H1 (cell line): Measurements from ENCODE around the gene RENBP. TPM values are rescaled to one million over a fixed set of nuclear protein-coding genes. Genes with fewer than 3 reads are reported as not detected.
A peak's percentile ranks its signal among the peaks of the same experiment; 100 is the strongest.

Experiments
- CBX5 ChIP-seq: fragments of 300-800, 300-1000 bp; sonication (generic); IDR thresholded peaks from 2 replicates; pipeline ENCODE4 v1.7.1; 2016; ENCODE audit warnings: antibody characterized with exemption, low read length, low read depth
- CEBPB ChIP-seq: IDR thresholded peaks from 2 replicates; pipeline ENCODE4 v1.6.1; 2012; ENCODE audit warnings: low read depth, low read length
- CHD1 ChIP-seq: IDR thresholded peaks from 2 replicates; pipeline ENCODE4 v1.6.1; 2012; ENCODE audit warnings: low read depth, low read length, improper control_type of control experiment
- CTBP2 ChIP-seq: IDR thresholded peaks from 2 replicates; pipeline ENCODE4 v1.7.0; 2011; ENCODE audit warnings: borderline replicate concordance, mild to moderate bottlenecking, moderate library complexity, mixed read lengths, low read length; ENCODE audit not compliant: insufficient read depth, insufficient read length
- CTCF ChIP-seq, 3 experiments: IDR thresholded peaks; 1 replicate in 2 of 3; 2 replicates in 1 of 3; pipeline versions ENCODE4 v1.5.1 to v1.6.1; 2011; ENCODE audit warnings: low read length in 3 of 3, mild to moderate bottlenecking in 3 of 3, inconsistent platforms in 2 of 3, low read depth in 1 of 3, moderate library complexity in 1 of 3; ENCODE audit not compliant: insufficient read depth in 1 of 3; ENCODE audit errors: control extremely low read depth in 1 of 3
- EZH2 ChIP-seq: fragments of 200-600 bp; sonication (generic); IDR thresholded peaks from 2 replicates; pipeline ENCODE4 v1.7.1; 2012; ENCODE audit warnings: low read depth, mild to moderate bottlenecking, moderate library complexity, low read length, inconsistent platforms; ENCODE audit not compliant: severe bottlenecking
- HDAC2 ChIP-seq, 2 experiments: fragments of 300-600 bp in 1 of 2; sonication (generic) in 1 of 2; IDR thresholded peaks; 2 replicates each; pipeline ENCODE4 v1.6.1; 2011 to 2012; ENCODE audit warnings: low read depth in 2 of 2, low read length in 2 of 2, mild to moderate bottlenecking in 2 of 2, moderate library complexity in 2 of 2, borderline replicate concordance in 1 of 2, inconsistent platforms in 1 of 2
- NRF1 ChIP-seq: IDR thresholded peaks from 2 replicates; pipeline ENCODE4 v1.6.1; 2011; ENCODE audit warnings: mild to moderate bottlenecking, low read depth, low read length, improper control_type of control experiment
- POLR2A ChIP-seq, 2 experiments: IDR thresholded peaks; 1 replicate in 1 of 2; 2 replicates in 1 of 2; pipeline ENCODE4 v1.6.1; 2011; ENCODE audit warnings: low read depth in 2 of 2, low read length in 2 of 2, mild to moderate bottlenecking in 2 of 2; ENCODE audit errors: control extremely low read depth in 1 of 2
- POLR2AphosphoS5 ChIP-seq: IDR thresholded peaks from 2 replicates; pipeline ENCODE4 v1.6.1; 2011; ENCODE audit warnings: low read depth, low read length
- POU5F1 ChIP-seq: IDR thresholded peaks from 2 replicates; pipeline ENCODE4 v1.6.1; 2011; ENCODE audit warnings: low read depth, mild to moderate bottlenecking, low read length, moderate library complexity
- RAD21 ChIP-seq, 2 experiments: IDR thresholded peaks in 1 of 2; conservative IDR thresholded peaks in 1 of 2; 2 replicates each; pipeline ENCODE4 v1.6.1; 2011; ENCODE audit warnings: low read depth in 2 of 2, low read length in 2 of 2, improper control_type of control experiment in 1 of 2, inconsistent platforms in 1 of 2, mild to moderate bottlenecking in 1 of 2, moderate library complexity in 1 of 2
- RXRA ChIP-seq: IDR thresholded peaks from 2 replicates; pipeline ENCODE4 v1.6.1; 2011; ENCODE audit warnings: low read depth, mild to moderate bottlenecking, low read length, moderate library complexity; ENCODE audit not compliant: insufficient read depth
- SIN3A ChIP-seq, 2 experiments: IDR thresholded peaks in 1 of 2; conservative IDR thresholded peaks in 1 of 2; 2 replicates each; pipeline ENCODE4 v1.6.1; 2011 to 2012; ENCODE audit warnings: low read length in 2 of 2, improper control_type of control experiment in 1 of 2, low read depth in 1 of 2, mild to moderate bottlenecking in 1 of 2
- SRF ChIP-seq: IDR thresholded peaks from 2 replicates; pipeline ENCODE4 v1.6.1; 2011; ENCODE audit warnings: mild to moderate bottlenecking, low read depth, low read length, moderate library complexity
- SUZ12 ChIP-seq: fragments of 200-600 bp; sonication (generic); IDR thresholded peaks from 2 replicates; pipeline ENCODE4 v1.6.1; 2012; ENCODE audit warnings: mild to moderate bottlenecking, inconsistent platforms, low read length, moderate library complexity, mixed read lengths
- TAF1 ChIP-seq: IDR thresholded peaks from 2 replicates; pipeline ENCODE4 v1.6.1; 2011; ENCODE audit warnings: mild to moderate bottlenecking, low read depth, low read length
- YY1 ChIP-seq: IDR thresholded peaks from 2 replicates; pipeline ENCODE4 v1.6.1; 2011; ENCODE audit warnings: low read depth, mild to moderate bottlenecking, low read length
- polyA plus RNA-seq, 7 experiments: library from polyadenylated mRNA; depleted of rRNA in 3 of 7; stranded (reverse) in 5 of 7; unstranded in 2 of 7; fragments of >200 nt in 5 of 7; fragments of 200-250 nt in 2 of 7; gene quantifications; 1 replicate in 5 of 7; 2 replicates in 1 of 7; 4 replicates in 1 of 7; pipeline versions ENCODE4 v1.2.1 to v1.2.3, GENCODE V29; 2011 to 2013; ENCODE audit warnings: missing spikeins in 2 of 7, mixed read lengths in 2 of 7
- total RNA-seq: library from RNA; stranded (reverse); fragmentation: NEBNext Ultra II Directional; extraction: Animal tissue kit (Norgen Biotek cat#: 25700); gene quantifications from 2 replicates; pipeline ENCODE4 v1.2.1, GENCODE V29; 2021

Gene RENBP
- total and polyA plus RNA-seq, 2 of the 8 experiments (the other 6 are each of a cell fraction or from before 2014, with no cell fraction given): 12.4 to 21.8 TPM

- TF ChIP-seq RAD21 (IDR thresholded peaks at IDR 0.05 in 1 of 2, conservative IDR thresholded peaks at IDR 0.05 in 1 of 2; ENCODE audit: low read depth in 2 of 2, low read length in 2 of 2) (no peak), SRF (no peak), CTCF (IDR thresholded peaks at IDR 0.05; ENCODE audit: control extremely low read depth in 1 of 3, insufficient read depth in 1 of 3, low read depth in 1 of 3, low read length in 3 of 3) (no peak), EZH2 (no peak), CTBP2 (no peak), RXRA (no peak), HDAC2 (IDR thresholded peaks at IDR 0.05; ENCODE audit: borderline replicate concordance in 1 of 2, low read depth in 2 of 2, low read length in 2 of 2) (no peak), POLR2A (IDR thresholded peaks at IDR 0.05; ENCODE audit: control extremely low read depth in 1 of 2, low read depth in 2 of 2, low read length in 2 of 2) (peak in 1 of 2 experiments; percentile 55; a peak in 2 of 3 replicates), CHD1 (no peak), POU5F1 (no peak), NRF1 (peak; percentile 35; the same call in 1 of the 2 replicates), SUZ12 (no peak), CBX5 (no peak), POLR2AphosphoS5 (no peak), CEBPB (no peak), YY1 (no peak), TAF1 (0 out of 2 replicates have a peak, but pooled peaks have one; percentile 23), SIN3A (conservative IDR thresholded peaks at IDR 0.05 in 1 of 2, IDR thresholded peaks at IDR 0.05 in 1 of 2; ENCODE audit: low read depth in 1 of 2, low read length in 2 of 2) (no peak)
- TF ChIP-seq, all 59 proteins: peak for 10
Observed at GRCh38 chrX:153927922-153928760, 16.3 kb downstream of the RENBP start (continued).
